Measurements from ENCODE around the gene DMD.

The DMD gene

GRCh38 chrX:31522760-31523159 lies 1688.6 kb downstream of the DMD start:
- TF ChIP-seq FOXP2 (optimal IDR thresholded peaks at IDR 0.05; ENCODE audit: borderline replicate concordance, extremely low read depth, extremely low read length, insufficient read depth) (no peak), TAF1 (IDR thresholded peaks at IDR 0.05; ENCODE audit: borderline replicate concordance, insufficient read depth, low read length) (no peak), REST (IDR thresholded peaks at IDR 0.05; ENCODE audit: insufficient read depth in 1 of 2, low read depth in 2 of 2, low read length in 2 of 2) (no peak), SIN3A (IDR thresholded peaks at IDR 0.05; ENCODE audit: borderline replicate concordance, insufficient read depth, low read length) (no peak), POLR2AphosphoS5 (IDR thresholded peaks at IDR 0.05; ENCODE audit: low read depth, low read length) (no peak)

DNA sequence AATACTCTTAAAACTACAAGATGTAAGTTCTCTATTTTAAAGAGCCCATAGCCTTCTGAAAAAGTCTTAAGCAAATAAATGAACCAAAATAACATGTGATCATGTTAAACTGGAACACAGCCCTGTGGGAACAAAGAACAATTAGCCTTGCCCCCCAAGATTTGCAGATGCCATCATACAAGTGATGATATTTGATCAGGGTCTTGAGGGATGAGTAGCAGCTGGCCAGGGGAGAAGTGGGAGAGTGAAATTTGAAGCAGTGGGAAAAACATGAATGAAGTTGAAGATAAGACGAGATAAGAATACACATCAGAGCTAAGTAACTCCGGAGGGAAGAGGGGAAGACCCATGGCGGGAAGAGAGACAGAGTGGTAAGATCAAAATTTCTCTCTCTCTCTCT lies 1689.4 kb downstream of the DMD start:
- TF ChIP-seq SIN3A (IDR thresholded peaks at IDR 0.05; ENCODE audit: borderline replicate concordance, insufficient read depth, low read length) = no peak
- TF ChIP-seq TAF1 (IDR thresholded peaks at IDR 0.05; ENCODE audit: borderline replicate concordance, insufficient read depth, low read length) = no peak
- TF ChIP-seq POLR2AphosphoS5 (IDR thresholded peaks at IDR 0.05; ENCODE audit: low read depth, low read length) = no peak
- no peak for TF ChIP-seq FOXP2 (optimal IDR thresholded peaks at IDR 0.05; ENCODE audit: borderline replicate concordance, extremely low read depth, extremely low read length, insufficient read depth)
- TF ChIP-seq REST (IDR thresholded peaks at IDR 0.05; ENCODE audit: insufficient read depth in 1 of 2, low read depth in 2 of 2, low read length in 2 of 2) = no peak

DNA sequence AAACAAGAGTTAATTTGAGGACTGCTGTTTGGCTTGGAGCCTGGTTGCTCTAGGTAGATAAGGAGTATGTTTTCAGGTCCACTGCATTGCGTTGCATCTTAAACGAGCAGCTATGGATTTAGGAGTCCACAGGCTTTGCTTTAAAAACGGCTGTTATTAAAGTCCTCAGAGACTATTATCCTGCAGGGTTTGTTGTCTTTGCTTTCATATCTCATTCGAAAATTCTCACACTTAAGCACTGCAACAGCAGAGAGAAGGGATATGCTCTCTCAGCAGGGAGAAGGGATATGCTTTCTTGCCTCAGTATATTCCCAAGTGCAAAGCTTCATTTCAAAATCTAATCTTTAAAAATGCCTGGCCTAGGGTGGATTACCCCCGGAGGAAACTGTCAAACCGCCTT lies 1694.8 kb downstream of the DMD start:
- TF ChIP-seq POLR2AphosphoS5 (IDR thresholded peaks at IDR 0.05; ENCODE audit: low read depth, low read length) = no peak
- no peak for TF ChIP-seq TAF1 (IDR thresholded peaks at IDR 0.05; ENCODE audit: borderline replicate concordance, insufficient read depth, low read length)
- TF ChIP-seq FOXP2 (optimal IDR thresholded peaks at IDR 0.05; ENCODE audit: borderline replicate concordance, extremely low read depth, extremely low read length, insufficient read depth) = no peak
- TF ChIP-seq SIN3A (IDR thresholded peaks at IDR 0.05; ENCODE audit: borderline replicate concordance, insufficient read depth, low read length) = no peak

- no peak for TF ChIP-seq SIN3A (IDR thresholded peaks at IDR 0.05; ENCODE audit: borderline replicate concordance, insufficient read depth, low read length)
- TF ChIP-seq POLR2AphosphoS5 (IDR thresholded peaks at IDR 0.05; ENCODE audit: low read depth, low read length) = no peak
- no peak for TF ChIP-seq FOXP2 (optimal IDR thresholded peaks at IDR 0.05; ENCODE audit: borderline replicate concordance, extremely low read depth, extremely low read length, insufficient read depth)
- TF ChIP-seq REST (IDR thresholded peaks at IDR 0.05; ENCODE audit: insufficient read depth in 1 of 2, low read depth in 2 of 2, low read length in 2 of 2) = no peak
- no peak for TF ChIP-seq TAF1 (IDR thresholded peaks at IDR 0.05; ENCODE audit: borderline replicate concordance, insufficient read depth, low read length)
Measured at GRCh38 chrX:31508338-31508737, 1703.0 kb downstream of the DMD start.

DNA sequence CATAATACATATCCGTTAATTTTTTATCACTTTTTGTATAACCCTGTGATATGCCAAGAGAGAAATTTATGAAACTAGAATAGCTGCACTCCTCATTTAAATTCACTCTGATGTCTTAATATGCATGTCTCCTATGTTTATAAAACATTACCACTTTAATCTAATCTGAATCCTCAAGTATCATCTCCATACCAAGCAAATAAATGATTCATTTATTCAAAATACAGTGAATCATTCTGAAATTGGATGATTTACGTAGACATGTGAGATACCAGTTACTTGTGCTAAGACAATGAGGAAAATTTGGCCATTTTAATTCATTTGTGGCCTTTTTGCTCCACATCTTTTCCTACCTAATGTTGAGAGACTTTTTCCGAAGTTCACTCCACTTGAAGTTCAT lies 1704.4 kb downstream of the DMD start:
- no peak for TF ChIP-seq POLR2AphosphoS5 (IDR thresholded peaks at IDR 0.05; ENCODE audit: low read depth, low read length)
- no peak for TF ChIP-seq TAF1 (IDR thresholded peaks at IDR 0.05; ENCODE audit: borderline replicate concordance, insufficient read depth, low read length)
- no peak for TF ChIP-seq FOXP2 (optimal IDR thresholded peaks at IDR 0.05; ENCODE audit: borderline replicate concordance, extremely low read depth, extremely low read length, insufficient read depth)
- no peak for TF ChIP-seq REST (IDR thresholded peaks at IDR 0.05; ENCODE audit: insufficient read depth in 1 of 2, low read depth in 2 of 2, low read length in 2 of 2)
- no peak for TF ChIP-seq SIN3A (IDR thresholded peaks at IDR 0.05; ENCODE audit: borderline replicate concordance, insufficient read depth, low read length)
